ENCODE data around the gene NPHP4. TPM values are rescaled to one million over a fixed set of nuclear protein-coding genes. Genes with fewer than 3 reads are reported as not detected.

The NPHP4 gene
- total RNA-seq, 1 experiment from 2014 or later, result 16.8 TPM

- Mint-ChIP-seq H3K4me3 (no peak overlapping the region), H3K36me3 (peaks cover 7% of the 10 kb centered on the region; the same call in 1 of the 2 replicates), H3K27ac (no peak overlapping the region), H3K9me3 (no peaks in the 10 kb centered on the region), H3K4me1 (peaks cover 38% of the 10 kb centered on the region), H3K27me3 (ENCODE audit: low read depth) (no peaks in the 10 kb centered on the region)
- ChIA-PET POLR2A (no interaction called here), CTCF (no interaction called here)
- TF ChIP-seq GRHL2 (CRISPR knock-in tag; IDR thresholded peaks at IDR 0.05; ENCODE audit: insufficient replicate concordance, severe bottlenecking) (no peak), ZNF423 (CRISPR knock-in tag; IDR thresholded peaks at IDR 0.05) (no peak), ZBTB21 (CRISPR knock-in tag; IDR thresholded peaks at IDR 0.05; ENCODE audit: borderline replicate concordance) (no peak), TEAD1 (CRISPR knock-in tag; IDR thresholded peaks at IDR 0.05) (no peak), GABPB1 (CRISPR knock-in tag; IDR thresholded peaks at IDR 0.05) (no peak), FOXJ3 (CRISPR knock-in tag; IDR thresholded peaks at IDR 0.05; ENCODE audit: borderline replicate concordance) (no peak), ZNF416 (CRISPR knock-in tag; IDR thresholded peaks at IDR 0.05) (no peak), IRF2 (CRISPR knock-in tag; IDR thresholded peaks at IDR 0.05; ENCODE audit: borderline replicate concordance, low read depth) (no peak), ZNF281 (CRISPR knock-in tag; IDR thresholded peaks at IDR 0.05) (no peak), EMX1 (CRISPR knock-in tag; IDR thresholded peaks at IDR 0.05) (no peak)
- ATAC-seq, result no peak
- DNase-seq (ENCODE audit: low spot score), result no peak
Observed at GRCh38 chr1:5901150-5901549, 91.1 kb downstream of the NPHP4 start.

DNA sequence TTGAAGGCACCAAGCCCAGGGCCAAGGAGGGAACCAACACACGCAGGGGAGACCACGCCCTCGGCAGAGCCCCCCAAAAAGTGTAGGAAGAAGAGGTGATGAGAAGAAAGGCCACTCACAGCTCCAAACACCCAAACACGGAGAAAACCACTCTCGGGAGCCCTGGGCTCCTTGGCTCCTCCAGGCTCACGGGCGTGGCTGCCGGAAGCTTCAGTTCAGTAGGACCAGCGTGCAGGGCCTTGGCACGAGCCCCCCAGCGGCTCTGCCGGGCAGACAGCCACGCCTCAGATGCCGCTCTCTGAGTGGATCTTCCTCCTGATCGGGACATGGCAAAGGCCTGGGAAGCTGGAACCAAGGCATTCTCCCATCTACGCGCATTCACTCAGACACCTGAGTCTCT, 94.0 kb downstream of the NPHP4 start:
- ATAC-seq (no peak), DNase-seq (ENCODE audit: low spot score) (no peak)
- H3K9me3 Mint-ChIP-seq, result peaks cover 9% of the 10 kb centered on the region
- no peak overlapping the region for H3K4me3 Mint-ChIP-seq
- POLR2A ChIA-PET, result no interaction called here
- H3K27ac Mint-ChIP-seq, result no peak overlapping the region; the same call in 1 of the 2 replicates
- peaks cover 46% of the 10 kb centered on the region for H3K4me1 Mint-ChIP-seq
- TF ChIP-seq, protein P1, sequence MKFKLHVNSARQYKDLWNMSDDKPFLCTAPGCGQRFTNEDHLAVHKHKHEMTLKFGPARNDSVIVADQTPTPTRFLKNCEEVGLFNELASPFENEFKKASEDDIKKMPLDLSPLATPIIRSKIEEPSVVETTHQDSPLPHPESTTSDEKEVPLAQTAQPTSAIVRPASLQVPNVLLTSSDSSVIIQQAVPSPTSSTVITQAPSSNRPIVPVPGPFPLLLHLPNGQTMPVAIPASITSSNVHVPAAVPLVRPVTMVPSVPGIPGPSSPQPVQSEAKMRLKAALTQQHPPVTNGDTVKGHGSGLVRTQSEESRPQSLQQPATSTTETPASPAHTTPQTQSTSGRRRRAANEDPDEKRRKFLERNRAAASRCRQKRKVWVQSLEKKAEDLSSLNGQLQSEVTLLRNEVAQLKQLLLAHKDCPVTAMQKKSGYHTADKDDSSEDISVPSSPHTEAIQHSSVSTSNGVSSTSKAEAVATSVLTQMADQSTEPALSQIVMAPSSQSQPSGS (CRISPR knock-in tag; IDR thresholded peaks at IDR 0.05; ENCODE audit: borderline replicate concordance, low read depth), result no peak
- TF ChIP-seq, protein P2, sequence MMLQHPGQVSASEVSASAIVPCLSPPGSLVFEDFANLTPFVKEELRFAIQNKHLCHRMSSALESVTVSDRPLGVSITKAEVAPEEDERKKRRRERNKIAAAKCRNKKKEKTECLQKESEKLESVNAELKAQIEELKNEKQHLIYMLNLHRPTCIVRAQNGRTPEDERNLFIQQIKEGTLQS (CRISPR knock-in tag; conservative IDR thresholded peaks at IDR 0.05), result no peak
- TF ChIP-seq JUN (CRISPR knock-in tag; IDR thresholded peaks at IDR 0.05) (no peak), ETV6 (CRISPR knock-in tag; IDR thresholded peaks at IDR 0.05) (no peak)
- TF ChIP-seq, protein P3, sequence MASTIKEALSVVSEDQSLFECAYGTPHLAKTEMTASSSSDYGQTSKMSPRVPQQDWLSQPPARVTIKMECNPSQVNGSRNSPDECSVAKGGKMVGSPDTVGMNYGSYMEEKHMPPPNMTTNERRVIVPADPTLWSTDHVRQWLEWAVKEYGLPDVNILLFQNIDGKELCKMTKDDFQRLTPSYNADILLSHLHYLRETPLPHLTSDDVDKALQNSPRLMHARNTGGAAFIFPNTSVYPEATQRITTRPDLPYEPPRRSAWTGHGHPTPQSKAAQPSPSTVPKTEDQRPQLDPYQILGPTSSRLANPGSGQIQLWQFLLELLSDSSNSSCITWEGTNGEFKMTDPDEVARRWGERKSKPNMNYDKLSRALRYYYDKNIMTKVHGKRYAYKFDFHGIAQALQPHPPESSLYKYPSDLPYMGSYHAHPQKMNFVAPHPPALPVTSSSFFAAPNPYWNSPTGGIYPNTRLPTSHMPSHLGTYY (CRISPR knock-in tag; IDR thresholded peaks at IDR 0.05), result no peak
- CTCF ChIA-PET, result interaction anchor here (1.9 kb wide), 1 partner anchor 152 kb away, joined by 6 read pairs; no protein-coding TSS in a partner anchor
- H3K36me3 Mint-ChIP-seq, result peaks cover 8% of the 10 kb centered on the region
- H3K27me3 Mint-ChIP-seq (ENCODE audit: low read depth), result no peaks in the 10 kb centered on the region

DNA sequence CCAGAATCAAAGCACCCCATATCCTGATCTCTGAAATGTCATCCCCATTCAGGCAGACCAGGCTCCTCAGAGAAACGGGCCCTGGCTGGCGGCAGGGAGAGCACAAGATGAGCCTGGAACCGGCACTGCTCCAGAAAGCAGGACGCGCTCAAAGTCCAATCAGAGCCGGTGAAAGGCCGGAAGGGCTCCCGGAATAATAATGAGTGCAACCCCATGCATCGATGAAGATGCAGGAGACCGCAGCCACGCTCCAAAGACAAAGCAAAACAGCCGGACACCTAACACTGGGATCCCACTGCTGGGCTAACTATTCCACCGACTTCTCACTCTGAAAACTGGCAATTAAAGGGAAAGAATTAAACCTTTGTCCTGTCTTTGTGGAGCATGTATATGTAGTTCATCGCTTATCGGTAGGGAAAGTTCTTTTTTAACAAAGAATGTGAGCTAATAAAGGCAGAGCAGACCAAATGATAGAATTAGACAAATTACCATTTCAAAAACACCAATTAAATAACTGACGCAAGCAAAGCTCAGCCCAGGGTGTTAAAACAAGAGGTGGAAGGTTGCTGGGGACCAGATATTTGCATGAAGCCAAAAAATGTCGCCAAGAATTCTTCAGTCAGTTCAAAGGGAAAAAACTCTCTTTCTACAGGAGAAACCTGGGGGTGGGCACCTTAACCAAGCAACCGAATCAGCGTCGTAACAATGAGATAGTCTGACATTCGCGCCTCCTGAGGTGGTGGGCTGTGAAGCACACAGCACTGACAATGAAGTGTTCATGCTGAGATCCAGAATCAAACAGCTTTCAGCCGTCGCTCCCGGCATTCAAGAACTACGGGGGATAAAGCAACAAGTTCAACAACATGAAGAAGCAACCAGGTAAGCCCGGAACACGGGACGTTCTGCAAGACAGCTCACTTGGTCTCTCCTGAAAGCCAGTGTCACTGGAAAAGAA, 95.2 kb downstream of the NPHP4 start:
- POLR2A ChIA-PET, result no interaction called here
- Mint-ChIP-seq H3K4me1 (peaks cover 40% of the 10 kb centered on the region), H3K9me3 (peaks cover 16% of the 10 kb centered on the region), H3K4me3 (peak overlapping the region; percentile 40), H3K27ac (peak overlapping the region; percentile 70), H3K27me3 (ENCODE audit: low read depth) (peaks cover 2% of the 10 kb centered on the region; the same call in 1 of the 2 replicates), H3K36me3 (peaks cover 14% of the 10 kb centered on the region)
- CTCF ChIA-PET, result interaction anchor here (0.8 to 1.9 kb wide), 5 partner anchors 15 to 151 kb away, joined by 3 to 8 read pairs (median 4); no protein-coding TSS in a partner anchor
- ATAC-seq (peak; percentile 74), DNase-seq (ENCODE audit: low spot score) (peak; percentile 35)
- no peak for TF ChIP-seq NFATC4 (CRISPR knock-in tag; IDR thresholded peaks at IDR 0.05)
- no peak for TF ChIP-seq FOXP4 (CRISPR knock-in tag; IDR thresholded peaks at IDR 0.05)
- no peak for TF ChIP-seq HMGXB4 (CRISPR knock-in tag; IDR thresholded peaks at IDR 0.05)
- TF ChIP-seq JUN (CRISPR knock-in tag; IDR thresholded peaks at IDR 0.05), result no peak
- no peak for TF ChIP-seq NR3C1 (CRISPR knock-in tag; conservative IDR thresholded peaks at IDR 0.05; ENCODE audit: low read depth)
- TF ChIP-seq, protein P4, sequence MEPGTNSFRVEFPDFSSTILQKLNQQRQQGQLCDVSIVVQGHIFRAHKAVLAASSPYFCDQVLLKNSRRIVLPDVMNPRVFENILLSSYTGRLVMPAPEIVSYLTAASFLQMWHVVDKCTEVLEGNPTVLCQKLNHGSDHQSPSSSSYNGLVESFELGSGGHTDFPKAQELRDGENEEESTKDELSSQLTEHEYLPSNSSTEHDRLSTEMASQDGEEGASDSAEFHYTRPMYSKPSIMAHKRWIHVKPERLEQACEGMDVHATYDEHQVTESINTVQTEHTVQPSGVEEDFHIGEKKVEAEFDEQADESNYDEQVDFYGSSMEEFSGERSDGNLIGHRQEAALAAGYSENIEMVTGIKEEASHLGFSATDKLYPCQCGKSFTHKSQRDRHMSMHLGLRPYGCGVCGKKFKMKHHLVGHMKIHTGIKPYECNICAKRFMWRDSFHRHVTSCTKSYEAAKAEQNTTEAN (CRISPR knock-in tag; IDR thresholded peaks at IDR 0.05), result no peak
